GM21723 (cell line): ENCODE data around the gene SMG6.

Experiments used
- ATAC-seq: cut with Tn5 transposase; IDR thresholded peaks from one replicate; pipeline ENCODE4 v1.9.1; 2021; ENCODE audit warnings: mild to moderate bottlenecking, moderate library complexity; ENCODE audit not compliant: unreplicated experiment

SMG6 gene

GRCh38 chr17:2064980-2065785 lies 238.4 kb downstream of the SMG6 start:
- ATAC-seq = no peak

GRCh38 chr17:2064520-2064971 lies 239.0 kb downstream of the SMG6 start:
- ATAC-seq = no peak

- ATAC-seq = no peak
Measured at GRCh38 chr17:2064147-2064489, 239.5 kb downstream of the SMG6 start.

- no peak for ATAC-seq
Measured at GRCh38 chr17:2063261-2064146, 240.1 kb downstream of the SMG6 start.

- ATAC-seq = no peak
Measured at GRCh38 chr17:2062571-2063183, 240.9 kb downstream of the SMG6 start.

- ATAC-seq = no peak
Measured at GRCh38 chr17:2061441-2061958, 242.1 kb downstream of the SMG6 start.

- ATAC-seq = no peak
Measured at GRCh38 chr17:2060681-2061440, 242.7 kb downstream of the SMG6 start.

GRCh38 chr17:2060385-2060658 lies 243.3 kb downstream of the SMG6 start:
- no peak for ATAC-seq

- no peak for ATAC-seq
Measured at GRCh38 chr17:2059547-2060384, 243.8 kb downstream of the SMG6 start.

GRCh38 chr17:2058586-2059546 lies 244.7 kb downstream of the SMG6 start:
- ATAC-seq = no peak

GRCh38 chr17:2057760-2058585 lies 245.6 kb downstream of the SMG6 start:
- ATAC-seq = no peak

- no peak for ATAC-seq
Measured at GRCh38 chr17:2057175-2057759, 246.3 kb downstream of the SMG6 start.

- ATAC-seq = no peak
Measured at GRCh38 chr17:2056206-2057174, 247.1 kb downstream of the SMG6 start.

- no peak for ATAC-seq
Measured at GRCh38 chr17:2055292-2056205, 248.0 kb downstream of the SMG6 start.

GRCh38 chr17:2054512-2055291 lies 248.9 kb downstream of the SMG6 start, which contains the start of gene HIC1:
HIC1 (plus strand) TSS chr17:2055103; CDS start chr17:2056691, 1,588 bp downstream.
- ATAC-seq = no peak
